Lower lobe of right lung (tissue), 2 donors: ENCODE data around the gene SHFL. TPM values are rescaled to one million over a fixed set of nuclear protein-coding genes. Genes with fewer than 3 reads are reported as not detected.

Experiments used
- ATAC-seq, 2 donors: fragments of 200-7000 bp; cut with Tn5 transposase; one replicate each; pipeline ENCODE4 v1.9.1; 2020 to 2022; ENCODE audit warnings: mild to moderate bottlenecking in 2 of 2, moderate library complexity in 2 of 2
- DNase-seq: peaks from one replicate; pipeline ENCODE4 v3.0.0-alpha.2; 2020
- H3K27ac ChIP-seq: fragments of 200-600 bp; one replicate; pipeline ENCODE4 v1.8.0; 2022
- H3K27me3 ChIP-seq: fragments of 200-600 bp; one replicate; pipeline ENCODE4 v1.8.0; 2022; ENCODE audit warnings: low read depth
- H3K36me3 ChIP-seq: fragments of 200-600 bp; one replicate; pipeline ENCODE4 v1.8.0; 2022; ENCODE audit warnings: mild to moderate bottlenecking
- H3K4me1 ChIP-seq: fragments of 200-600 bp; one replicate; pipeline ENCODE4 v1.8.0; 2022
- H3K4me3 ChIP-seq: fragments of 200-600 bp; one replicate; pipeline ENCODE4 v1.8.0; 2022; ENCODE audit warnings: mild to moderate bottlenecking
- H3K9me3 ChIP-seq: fragments of 200-600 bp; one replicate; pipeline ENCODE4 v1.8.0; 2022
- CTCF ChIP-seq: fragments of 200-600 bp; IDR thresholded peaks from one replicate; pipeline ENCODE4 v1.8.0; 2022; ENCODE audit warnings: antibody characterized with exemption, mild to moderate bottlenecking
- intact Hi-C: fragments of 100-400 bp; cut with DNase I; formaldehyde crosslinking; loops from one replicate; pipeline ENCODE4 v1.11.0; 2022
- total RNA-seq: library from RNA; stranded (reverse); fragmentation: NEBNext Ultra II Directional; extraction: Animal tissue kit (Norgen Biotek cat#: 25700); gene quantifications from one replicate; pipeline ENCODE4 v1.2.1, GENCODE V29; 2021
- donor health status: DM: no; HTN: yes; CAD: no; lungs with severe emphysema.

SHFL gene
- total RNA-seq, 1 donor from 2014 or later: 43.4 TPM

DNA sequence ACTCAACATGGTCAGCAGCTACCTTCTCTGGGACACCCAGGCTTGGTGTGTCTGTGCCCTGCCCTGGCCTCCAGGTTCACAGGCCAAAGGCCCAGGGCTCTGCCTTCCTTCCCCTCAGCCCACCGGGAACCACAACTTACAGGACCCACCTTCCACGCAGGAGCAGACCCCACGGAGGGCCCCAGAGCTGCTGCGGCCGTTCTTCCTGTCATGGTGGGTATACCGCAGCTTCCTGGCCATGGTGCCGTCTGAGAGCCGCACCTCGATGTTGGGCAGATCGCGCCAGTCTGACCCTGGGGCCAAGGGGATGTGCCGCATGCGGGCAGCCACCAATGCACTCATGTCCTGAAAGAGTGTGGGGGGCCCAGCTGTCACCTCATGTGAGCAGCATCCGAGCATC lies 50.8 kb downstream of the SHFL start:
- H3K36me3 ChIP-seq: peaks cover 90% of the 10 kb centered on the region
- ATAC-seq: no peak
- H3K9me3 ChIP-seq: no peaks in the 10 kb centered on the region
- no peaks in the 10 kb centered on the region for H3K4me1 ChIP-seq
- H3K27me3 ChIP-seq: no peaks in the 10 kb centered on the region
- H3K27ac ChIP-seq: no peak overlapping the region
- intact Hi-C loops: no loop called here
- no peak for TF ChIP-seq CTCF
- no peak for DNase-seq
- no peak overlapping the region for H3K4me3 ChIP-seq

DNA sequence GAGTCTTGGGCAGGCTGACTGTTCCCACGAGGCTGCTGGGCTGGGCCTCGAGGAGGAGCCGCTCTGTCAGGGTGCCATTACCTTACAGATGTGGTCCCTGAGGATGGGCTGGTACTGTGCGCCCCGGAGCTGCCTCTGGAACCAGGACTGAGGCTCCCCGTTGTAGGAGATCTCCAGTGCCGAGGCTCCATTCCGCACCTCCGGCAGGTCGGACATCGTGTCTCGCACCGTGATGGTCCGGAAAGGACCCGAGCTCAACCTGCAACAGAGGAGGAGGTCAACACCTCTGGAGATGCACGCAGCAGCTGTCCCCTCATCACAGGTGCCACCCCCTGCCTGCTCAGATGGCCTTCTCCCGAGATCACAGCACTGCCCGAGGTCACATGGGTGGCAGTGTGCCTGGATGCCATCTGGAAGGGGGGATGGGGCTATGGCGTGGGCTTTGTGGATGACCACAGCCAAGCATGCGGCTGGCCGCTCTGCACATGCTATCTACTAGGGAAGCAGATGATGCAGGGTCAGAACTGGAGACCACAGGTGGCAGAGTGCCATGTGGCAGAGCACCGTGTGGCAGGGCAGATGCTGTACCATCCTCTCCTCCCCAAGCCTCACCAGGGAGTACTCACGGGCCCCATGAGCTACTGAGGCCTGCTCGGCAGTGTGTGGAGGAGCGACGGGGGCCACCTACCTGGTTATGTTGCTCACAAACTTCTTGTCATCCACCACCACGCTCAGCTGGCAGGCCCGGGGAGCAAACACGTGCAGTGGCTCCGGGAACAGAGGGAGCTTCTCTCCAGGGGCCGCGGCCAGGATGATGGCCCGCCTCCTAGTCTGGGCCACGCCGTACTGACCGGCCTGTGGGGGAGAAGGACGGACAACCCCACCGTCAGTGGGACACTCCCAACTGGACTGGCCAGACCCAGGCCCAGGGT lies 51.9 kb downstream of the SHFL start:
- H3K27ac ChIP-seq: no peak overlapping the region
- H3K4me3 ChIP-seq: no peak overlapping the region
- TF ChIP-seq CTCF: no peak
- DNase-seq (no peak), ATAC-seq (no peak)
- H3K9me3 ChIP-seq: no peaks in the 10 kb centered on the region
- H3K4me1 ChIP-seq: no peaks in the 10 kb centered on the region
- H3K36me3 ChIP-seq: peaks cover 97% of the 10 kb centered on the region
- intact Hi-C loops: no loop called here
- H3K27me3 ChIP-seq: no peaks in the 10 kb centered on the region

DNA sequence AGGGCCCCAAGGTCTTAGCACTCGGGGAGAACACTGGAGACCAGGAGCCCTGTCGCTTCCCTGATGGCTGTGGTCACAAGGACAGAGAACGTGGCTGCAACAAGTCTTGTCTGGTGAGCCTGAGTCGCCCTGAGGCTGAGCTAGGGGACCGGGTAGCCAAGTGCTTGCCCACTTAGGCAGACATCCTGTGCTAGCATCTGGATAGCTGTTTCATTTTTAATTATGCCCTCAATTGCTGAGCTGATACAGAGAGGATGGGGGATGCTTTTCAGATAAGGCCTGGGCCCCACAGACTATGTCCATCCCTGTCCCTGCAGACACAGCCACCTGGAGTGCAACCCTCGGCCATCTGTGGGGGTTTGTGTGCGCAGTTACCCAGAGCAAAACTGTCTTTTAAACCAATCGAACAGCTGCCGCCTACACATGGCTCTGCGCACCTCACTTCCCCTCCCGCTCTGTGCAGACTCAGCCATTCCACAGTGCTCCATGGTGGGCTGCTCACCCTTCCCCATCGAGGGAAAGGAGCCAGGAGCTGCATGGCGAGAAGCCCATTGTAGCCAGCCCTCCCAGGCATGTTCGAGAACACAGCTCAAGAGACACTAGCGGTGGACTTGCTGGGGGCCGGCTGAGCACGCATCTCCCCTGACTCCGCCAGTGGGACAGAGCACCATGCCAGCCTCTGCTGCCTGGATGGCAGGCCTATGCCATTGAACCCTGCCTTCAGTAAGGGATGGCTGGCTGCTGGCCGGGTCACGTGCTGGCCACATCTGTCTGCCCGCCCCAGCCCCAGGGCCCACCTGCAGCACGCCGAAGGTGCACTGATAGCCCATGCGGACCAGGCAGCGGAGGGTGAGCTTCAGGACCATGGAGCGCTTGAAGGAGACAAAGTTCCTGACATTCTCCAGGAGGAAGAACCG lies 53.0 kb downstream of the SHFL start:
- Histone ChIP-seq H3K4me1 (no peaks in the 10 kb centered on the region), H3K27me3 (no peaks in the 10 kb centered on the region), H3K4me3 (no peak overlapping the region), H3K9me3 (no peaks in the 10 kb centered on the region), H3K27ac (no peak overlapping the region), H3K36me3 (peaks cover 98% of the 10 kb centered on the region)
- no peak for TF ChIP-seq CTCF
- ATAC-seq (no peak), DNase-seq (no peak)
- intact Hi-C loops: no loop called here

GRCh38 chr19:10139952-10140351 lies 53.8 kb downstream of the SHFL start:
- H3K27me3 ChIP-seq: no peaks in the 10 kb centered on the region
- intact Hi-C loops: no loop called here
- H3K9me3 ChIP-seq: no peaks in the 10 kb centered on the region
- no peak for TF ChIP-seq CTCF
- peaks cover 99% of the 10 kb centered on the region for H3K36me3 ChIP-seq
- no peaks in the 10 kb centered on the region for H3K4me1 ChIP-seq
- ATAC-seq (no peak), DNase-seq (no peak)
- H3K27ac ChIP-seq: no peak overlapping the region
- H3K4me3 ChIP-seq: no peak overlapping the region

GRCh38 chr19:10141479-10141878 lies 55.4 kb downstream of the SHFL start:
- TF ChIP-seq CTCF: no peak
- Histone ChIP-seq H3K4me3 (no peak overlapping the region), H3K36me3 (peaks cover 99% of the 10 kb centered on the region), H3K9me3 (no peaks in the 10 kb centered on the region), H3K27me3 (no peaks in the 10 kb centered on the region), H3K4me1 (no peaks in the 10 kb centered on the region), H3K27ac (no peak overlapping the region)
- intact Hi-C loops: no loop called here
- ATAC-seq: no peak
- no peak for DNase-seq
